Uterus (tissue), 4 donors: ENCODE measurements around the gene CHERP. TPM values are rescaled to one million over a fixed set of nuclear protein-coding genes. Genes with fewer than 3 reads are reported as not detected.
"Not testable (repeated sequence)": the region's sequence is repeated elsewhere in the genome, so short reads cannot be mapped to it uniquely, and the experiment has no call there.

Source experiments
- DNase-seq, 2 donors: peaks; one replicate each; pipeline ENCODE4 v3.0.0-alpha.2; 2019 to 2020
- H3K27ac ChIP-seq, 2 donors: fragments of 200-600 bp; sonication (generic); 1 replicate in 1 of 2; 2 replicates in 1 of 2; pipeline ENCODE4 v1.5.1; 2016 to 2018
- H3K27me3 ChIP-seq, 2 donors: fragments of 200-600 bp; sonication (generic); one replicate each; pipeline ENCODE4 v1.5.1; 2018 to 2019; ENCODE audit warnings: control low read depth in 1 of 2
- H3K36me3 ChIP-seq, 2 donors: fragments of 200-600 bp; sonication (generic); one replicate each; pipeline ENCODE4 v1.5.1; 2019; ENCODE audit warnings: control low read depth in 1 of 2
- H3K4me1 ChIP-seq, 2 donors: fragments of 200-600 bp; sonication (generic); one replicate each; pipeline ENCODE4 v1.5.1; 2018 to 2019; ENCODE audit warnings: control low read depth in 1 of 2
- H3K4me3 ChIP-seq, 2 donors: fragments of 200-600 bp; sonication (generic); 1 replicate in 1 of 2; 2 replicates in 1 of 2; pipeline ENCODE4 v1.5.1; 2018 to 2019; ENCODE audit warnings: mild to moderate bottlenecking in 1 of 2
- H3K9me3 ChIP-seq, 2 donors: fragments of 200-600 bp; sonication (generic); one replicate each; pipeline ENCODE4 v1.5.1; 2019; ENCODE audit warnings: control low read depth in 1 of 2
- POLR2A ChIP-seq, 2 donors: fragments of 450-650 bp; IDR thresholded peaks; one replicate each; pipeline ENCODE4 v1.6.1; 2016; ENCODE audit warnings: antibody characterized with exemption in 2 of 2, mild to moderate bottlenecking in 1 of 2, moderate library complexity in 1 of 2
- intact Hi-C: fragments of 100-400 bp; cut with DNase I; formaldehyde crosslinking; loops from one replicate; pipeline ENCODE4 v1.15.1; 2023; ENCODE audit warnings: low total_unique reads
- total RNA-seq, 4 donors: library from RNA; depleted of rRNA in 3 of 4; stranded (reverse); fragments of >200 nt in 3 of 4; gene quantifications; one replicate each; pipeline versions ENCODE4 v1.1.0 to v1.2.4, GENCODE V29; 2014 to 2023
- TF ChIP-seq, protein P1 (sequence below), 4 experiments: fragments of 200-600 bp in 2 of 4; fragments of 450-650 bp in 2 of 4; sonication (generic) in 2 of 4; IDR thresholded peaks; one replicate each; pipeline ENCODE4 v1.5.1; 2016 to 2019; ENCODE audit warnings: antibody characterized with exemption in 4 of 4, mild to moderate bottlenecking in 2 of 4, moderate library complexity in 1 of 4
- donor health status: DM: yes; HTN: yes; CAD: no.

CHERP gene
- total RNA-seq, 4 donors from 2014 or later, result 1.8 to 47.9 (median 7.8) TPM

DNA sequence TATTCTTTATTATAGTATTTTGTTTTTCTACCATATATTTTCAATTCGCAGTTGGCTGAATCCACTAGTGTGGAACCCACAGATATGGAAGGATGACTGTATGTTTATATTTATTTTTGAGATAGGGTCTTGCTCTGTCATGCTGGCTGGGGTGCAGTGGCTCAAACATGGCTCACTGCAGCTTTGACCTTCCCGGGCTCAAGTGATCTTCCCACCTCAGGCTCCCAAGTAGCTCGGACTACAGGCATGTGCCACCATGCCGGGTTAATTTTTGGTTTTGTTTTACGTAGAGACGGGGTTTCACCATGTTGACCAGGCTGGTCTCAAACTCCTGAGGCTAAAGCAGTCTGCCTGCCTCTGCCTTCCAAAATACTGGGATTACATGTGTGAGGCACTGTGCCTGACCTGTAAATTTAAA is 20.4 kb upstream of the CHERP start:
- no peaks in the 10 kb centered on the region for H3K36me3 ChIP-seq
- H3K4me3 ChIP-seq, result no peak overlapping the region
- no peaks in the 10 kb centered on the region for H3K27me3 ChIP-seq
- H3K27ac ChIP-seq, result no peak overlapping the region
- DNase-seq, result no peak
- H3K9me3 ChIP-seq, result no peaks in the 10 kb centered on the region
- TF ChIP-seq POLR2A (IDR thresholded peaks at IDR 0.05), result no peak
- TF ChIP-seq, protein P1, sequence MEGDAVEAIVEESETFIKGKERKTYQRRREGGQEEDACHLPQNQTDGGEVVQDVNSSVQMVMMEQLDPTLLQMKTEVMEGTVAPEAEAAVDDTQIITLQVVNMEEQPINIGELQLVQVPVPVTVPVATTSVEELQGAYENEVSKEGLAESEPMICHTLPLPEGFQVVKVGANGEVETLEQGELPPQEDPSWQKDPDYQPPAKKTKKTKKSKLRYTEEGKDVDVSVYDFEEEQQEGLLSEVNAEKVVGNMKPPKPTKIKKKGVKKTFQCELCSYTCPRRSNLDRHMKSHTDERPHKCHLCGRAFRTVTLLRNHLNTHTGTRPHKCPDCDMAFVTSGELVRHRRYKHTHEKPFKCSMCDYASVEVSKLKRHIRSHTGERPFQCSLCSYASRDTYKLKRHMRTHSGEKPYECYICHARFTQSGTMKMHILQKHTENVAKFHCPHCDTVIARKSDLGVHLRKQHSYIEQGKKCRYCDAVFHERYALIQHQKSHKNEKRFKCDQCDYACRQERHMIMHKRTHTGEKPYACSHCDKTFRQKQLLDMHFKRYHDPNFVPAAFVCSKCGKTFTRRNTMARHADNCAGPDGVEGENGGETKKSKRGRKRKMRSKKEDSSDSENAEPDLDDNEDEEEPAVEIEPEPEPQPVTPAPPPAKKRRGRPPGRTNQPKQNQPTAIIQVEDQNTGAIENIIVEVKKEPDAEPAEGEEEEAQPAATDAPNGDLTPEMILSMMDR (IDR thresholded peaks at IDR 0.05), result no peak
- no peaks in the 10 kb centered on the region for H3K4me1 ChIP-seq
- intact Hi-C loops, result no loop called here

DNA sequence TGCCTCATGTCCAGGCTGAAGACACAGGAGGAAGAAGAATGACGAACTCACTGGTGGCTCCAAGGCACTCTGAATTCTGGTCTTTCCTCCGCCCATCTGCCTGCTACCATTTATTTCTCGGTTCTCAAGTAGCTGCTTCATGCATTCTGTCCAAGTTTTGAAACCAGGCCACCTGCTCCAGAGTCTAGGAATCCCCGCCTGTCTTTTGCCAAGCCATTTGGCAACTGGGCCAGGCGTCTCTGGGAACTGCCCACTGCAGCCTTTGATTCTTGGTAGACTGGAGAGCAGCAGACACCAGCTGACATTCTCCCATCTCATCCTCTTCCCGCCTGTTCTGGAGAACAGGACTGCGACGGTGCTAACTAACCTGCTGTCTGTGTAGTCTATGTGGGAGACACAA is 19.1 kb upstream of the CHERP start:
- Histone ChIP-seq H3K27ac (no peak overlapping the region), H3K4me3 (no peak overlapping the region), H3K4me1 (no peaks in the 10 kb centered on the region), H3K9me3 (no peaks in the 10 kb centered on the region), H3K36me3 (no peaks in the 10 kb centered on the region), H3K27me3 (no peaks in the 10 kb centered on the region)
- no peak for TF ChIP-seq POLR2A (IDR thresholded peaks at IDR 0.05)
- TF ChIP-seq, protein P1 (IDR thresholded peaks at IDR 0.05), result no peak
- intact Hi-C loops, result no loop called here
- no peak for DNase-seq

DNA sequence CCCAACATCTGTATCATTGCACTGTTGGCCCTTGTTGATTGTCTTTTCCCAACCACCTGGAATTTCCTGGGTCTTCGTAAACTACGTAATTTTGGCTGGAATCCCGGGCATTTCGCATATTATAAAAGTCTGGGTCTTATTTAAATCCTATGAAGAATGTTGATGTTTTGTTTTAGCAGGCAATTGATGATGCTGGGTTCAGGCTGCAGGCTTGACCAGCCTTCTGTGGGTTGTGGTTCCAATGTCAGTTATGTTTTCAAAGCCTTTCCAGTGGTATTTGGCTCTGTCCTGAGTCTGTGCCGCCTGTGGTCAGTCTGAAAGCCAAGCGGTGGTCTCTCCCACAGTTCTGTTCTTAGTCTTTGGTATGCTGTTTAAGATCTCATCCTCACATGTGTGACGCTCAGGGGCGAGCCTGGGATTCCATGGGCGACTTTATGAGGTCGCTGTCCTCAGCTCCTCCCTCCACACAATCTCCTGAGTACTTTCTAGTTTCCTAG is 17.6 kb upstream of the CHERP start:
- no peak overlapping the region for H3K4me3 ChIP-seq
- intact Hi-C loops, result no loop called here
- H3K4me1 ChIP-seq, result no peaks in the 10 kb centered on the region
- no peaks in the 10 kb centered on the region for H3K9me3 ChIP-seq
- DNase-seq, result no peak
- H3K36me3 ChIP-seq, result no peaks in the 10 kb centered on the region
- H3K27ac ChIP-seq, result no peak overlapping the region
- no peaks in the 10 kb centered on the region for H3K27me3 ChIP-seq
- no peak for TF ChIP-seq POLR2A (IDR thresholded peaks at IDR 0.05)
- TF ChIP-seq, protein P1 (IDR thresholded peaks at IDR 0.05), result no peak

DNA sequence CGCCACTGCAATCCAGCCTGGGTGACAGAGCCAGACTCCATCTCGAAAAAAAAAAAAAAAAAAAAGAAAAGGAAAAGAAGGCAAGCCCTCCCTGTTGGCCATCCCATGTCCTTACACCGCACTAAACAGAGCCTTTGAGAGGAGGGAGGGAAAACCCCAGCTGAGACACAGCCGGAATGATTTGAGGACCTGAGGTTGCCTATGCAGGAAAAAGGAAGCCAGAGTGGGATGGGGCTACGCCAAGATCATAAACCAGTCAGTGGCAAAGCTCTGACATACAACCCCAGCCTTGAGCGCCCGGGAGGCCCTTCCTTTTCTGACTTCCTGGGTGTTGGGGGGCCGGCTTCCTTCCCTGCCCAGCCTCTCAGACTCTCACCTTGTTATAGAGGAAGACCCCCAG is 12.5 kb upstream of the CHERP start:
- intact Hi-C loops, result no loop called here
- Histone ChIP-seq H3K27me3 (no peaks in the 10 kb centered on the region), H3K4me1 (no peaks in the 10 kb centered on the region), H3K27ac (no peak overlapping the region), H3K36me3 (no peaks in the 10 kb centered on the region), H3K4me3 (no peak overlapping the region), H3K9me3 (no peaks in the 10 kb centered on the region)
- no peak for TF ChIP-seq POLR2A (IDR thresholded peaks at IDR 0.05)
- TF ChIP-seq, protein P1 (IDR thresholded peaks at IDR 0.05), result no peak
- no peak for DNase-seq

DNA sequence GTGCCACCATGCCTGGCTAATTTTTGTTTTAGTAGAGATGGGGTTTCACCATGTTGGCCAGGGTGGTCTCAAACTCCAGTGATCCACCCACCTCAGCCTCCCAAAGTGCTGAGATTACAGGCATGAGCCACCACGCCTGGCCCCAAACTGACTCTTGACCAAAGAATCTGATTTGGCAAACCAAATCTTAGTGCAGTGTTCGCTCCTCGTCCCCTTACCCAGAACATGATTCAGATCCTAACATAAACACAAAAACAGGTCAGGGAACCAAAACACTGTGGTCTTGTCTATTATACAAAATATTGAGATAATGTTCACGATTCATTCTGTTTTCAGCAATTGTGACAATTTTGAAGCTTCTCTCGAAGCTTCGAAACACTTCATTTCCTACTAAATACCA is 9.7 kb upstream of the CHERP start:
- H3K4me3 ChIP-seq, H3K9me3 ChIP-seq, DNase-seq, H3K27ac ChIP-seq, H3K27me3 ChIP-seq, H3K4me1 ChIP-seq, H3K36me3 ChIP-seq, intact Hi-C loops: not testable (repeated sequence)

DNA sequence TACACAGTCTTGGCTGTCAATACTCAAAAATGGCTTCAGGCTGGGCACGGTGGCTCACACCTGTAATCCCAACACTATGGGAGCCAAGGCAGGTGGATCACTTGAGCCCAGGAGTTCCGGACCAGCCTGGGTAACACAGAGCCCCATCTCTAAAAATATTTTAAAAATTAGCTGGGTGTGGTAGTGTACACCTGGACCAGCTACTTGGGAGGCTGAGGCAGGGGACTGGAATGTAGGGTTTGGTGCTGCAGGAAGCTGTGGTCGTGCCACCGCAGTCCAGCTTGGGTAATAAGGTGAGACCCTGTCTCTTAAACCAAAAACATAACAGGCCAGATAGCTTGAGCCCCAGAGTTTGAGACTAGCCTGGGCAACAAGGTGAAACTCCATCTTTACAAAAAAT is 6.7 kb upstream of the CHERP start:
- H3K4me3 ChIP-seq, result no peak overlapping the region
- H3K27ac ChIP-seq, result no peak overlapping the region
- TF ChIP-seq, protein P1 (IDR thresholded peaks at IDR 0.05), result no peak
- no peak for TF ChIP-seq POLR2A (IDR thresholded peaks at IDR 0.05)
- DNase-seq, result no peak
- H3K4me1 ChIP-seq, result no peaks in the 10 kb centered on the region
- H3K9me3 ChIP-seq, result no peaks in the 10 kb centered on the region
- H3K36me3 ChIP-seq, result no peaks in the 10 kb centered on the region
- intact Hi-C loops, result no loop called here
- H3K27me3 ChIP-seq, result no peaks in the 10 kb centered on the region
